Measurements from ENCODE around the gene DCLK2. TPM values are rescaled to one million over a fixed set of nuclear protein-coding genes. Genes with fewer than 3 reads are reported as not detected.
"Not testable (repeated sequence)": the region's sequence is repeated elsewhere in the genome, so short reads cannot be mapped to it uniquely, and the experiment has no call there.

Gene DCLK2
- polyA plus RNA-seq, 1 donor from 2014 or later, result 134 TPM

GRCh38 chr4:150192986-150193385 is 114.7 kb downstream of the DCLK2 start:
- peaks cover 10% of the 10 kb centered on the region for H3K79me2 ChIP-seq (replicated peaks; ENCODE audit: insufficient read depth, low read length)
- no peaks in the 10 kb centered on the region for H3K9me2 ChIP-seq (ENCODE audit: insufficient read depth, low read length)
- peaks cover 11% of the 10 kb centered on the region for H3K36me3 ChIP-seq (ENCODE audit: insufficient read depth, low read length)
- no peak overlapping the region for H3K4me2 ChIP-seq (ENCODE audit: low read length)
- no peak overlapping the region for H2AFZ ChIP-seq (ENCODE audit: low read depth, low read length)
- no peaks in the 10 kb centered on the region for H4K20me1 ChIP-seq (ENCODE audit: insufficient read depth)
- H3K27me3 ChIP-seq (ENCODE audit: insufficient read depth, low read depth, low read length), result no peaks in the 10 kb centered on the region
- no peak overlapping the region for H3K27ac ChIP-seq (ENCODE audit: low read length)
- H3K9me3 ChIP-seq (ENCODE audit: low read length), result no peaks in the 10 kb centered on the region
- no peak overlapping the region for H3K4me3 ChIP-seq (ENCODE audit: low read length)
- TF ChIP-seq REST (IDR thresholded peaks at IDR 0.05; ENCODE audit: borderline replicate concordance), result no peak
- TF ChIP-seq POLR2AphosphoS5 (IDR thresholded peaks at IDR 0.05), result no peak
- no peak for TF ChIP-seq CTCF (IDR thresholded peaks at IDR 0.05; ENCODE audit: poor library complexity, severe bottlenecking)
- no peak for TF ChIP-seq RAD21 (conservative IDR thresholded peaks at IDR 0.05)
- no peak for TF ChIP-seq EZH2 (IDR thresholded peaks at IDR 0.05; ENCODE audit: borderline replicate concordance, insufficient read depth, low read length, poor library complexity, severe bottlenecking)
- no peak for TF ChIP-seq TAF1 (IDR thresholded peaks at IDR 0.05; ENCODE audit: low read depth)
- TF ChIP-seq SMC3 (conservative IDR thresholded peaks at IDR 0.05; ENCODE audit: poor library complexity), result no peak
- TF ChIP-seq MXI1 (conservative IDR thresholded peaks at IDR 0.05; ENCODE audit: poor library complexity, severe bottlenecking), result no peak
- no peak for TF ChIP-seq EP300 (conservative IDR thresholded peaks at IDR 0.05; ENCODE audit: poor library complexity, severe bottlenecking)
- no peak overlapping the region for H3K9ac ChIP-seq (ENCODE audit: low read length)
- no peaks in the 10 kb centered on the region for H3F3A ChIP-seq (ENCODE audit: insufficient read depth, low read length, poor library complexity, severe bottlenecking)

- H3K9me2 ChIP-seq (ENCODE audit: insufficient read depth, low read length); H3K9ac ChIP-seq (ENCODE audit: low read length); H3K27ac ChIP-seq (ENCODE audit: low read length); H3K27me3 ChIP-seq (ENCODE audit: insufficient read depth, low read depth, low read length); H2AFZ ChIP-seq (ENCODE audit: low read depth, low read length); H3K4me3 ChIP-seq (ENCODE audit: low read length); H3K9me3 ChIP-seq (ENCODE audit: low read length); H3K79me2 ChIP-seq (replicated peaks; ENCODE audit: insufficient read depth, low read length); H3K4me2 ChIP-seq (ENCODE audit: low read length); H4K20me1 ChIP-seq (ENCODE audit: insufficient read depth); H3F3A ChIP-seq (ENCODE audit: insufficient read depth, low read length, poor library complexity, severe bottlenecking): not testable (repeated sequence)
- peaks cover 11% of the 10 kb centered on the region for H3K36me3 ChIP-seq (ENCODE audit: insufficient read depth, low read length)
Measured at GRCh38 chr4:150197256-150197655, 119.0 kb downstream of the DCLK2 start.

- no peaks in the 10 kb centered on the region for H3K9me3 ChIP-seq (ENCODE audit: low read length)
- TF ChIP-seq TAF1 (IDR thresholded peaks at IDR 0.05; ENCODE audit: low read depth) (no peak), MXI1 (conservative IDR thresholded peaks at IDR 0.05; ENCODE audit: poor library complexity, severe bottlenecking) (no peak), SMC3 (conservative IDR thresholded peaks at IDR 0.05; ENCODE audit: poor library complexity) (no peak), EZH2 (IDR thresholded peaks at IDR 0.05; ENCODE audit: borderline replicate concordance, insufficient read depth, low read length, poor library complexity, severe bottlenecking) (no peak), RAD21 (conservative IDR thresholded peaks at IDR 0.05) (no peak), EP300 (conservative IDR thresholded peaks at IDR 0.05; ENCODE audit: poor library complexity, severe bottlenecking) (no peak), CTCF (IDR thresholded peaks at IDR 0.05; ENCODE audit: poor library complexity, severe bottlenecking) (no peak), REST (IDR thresholded peaks at IDR 0.05; ENCODE audit: borderline replicate concordance) (no peak), POLR2AphosphoS5 (IDR thresholded peaks at IDR 0.05) (no peak)
- H3K79me2 ChIP-seq (replicated peaks; ENCODE audit: insufficient read depth, low read length), result peaks cover 4% of the 10 kb centered on the region
- peaks cover 3% of the 10 kb centered on the region for H3F3A ChIP-seq (ENCODE audit: insufficient read depth, low read length, poor library complexity, severe bottlenecking)
- no peaks in the 10 kb centered on the region for H3K9me2 ChIP-seq (ENCODE audit: insufficient read depth, low read length)
- H3K27ac ChIP-seq (ENCODE audit: low read length), result no peak overlapping the region
- H3K9ac ChIP-seq (ENCODE audit: low read length), result no peak overlapping the region
- H3K4me2 ChIP-seq (ENCODE audit: low read length), result no peak overlapping the region
- no peaks in the 10 kb centered on the region for H3K27me3 ChIP-seq (ENCODE audit: insufficient read depth, low read depth, low read length)
- no peak overlapping the region for H2AFZ ChIP-seq (ENCODE audit: low read depth, low read length)
- no peaks in the 10 kb centered on the region for H4K20me1 ChIP-seq (ENCODE audit: insufficient read depth)
- peaks cover 11% of the 10 kb centered on the region for H3K36me3 ChIP-seq (ENCODE audit: insufficient read depth, low read length)
- no peak overlapping the region for H3K4me3 ChIP-seq (ENCODE audit: low read length)
Measured at GRCh38 chr4:150199056-150199455, 120.8 kb downstream of the DCLK2 start.
